ENCODE data around the gene IGFL2. TPM values are rescaled to one million over a fixed set of nuclear protein-coding genes. Genes with fewer than 3 reads are reported as not detected.

The IGFL2 gene
- total RNA-seq, 1 experiment from 2014 or later, result not detected

Other genes with a start within 250 kb of the IGFL2 start
- gene MYPOP, start 245.6 kb upstream of the IGFL2 start, total RNA-seq (2014; rRNA removed; shearing (Covaris generic)), result 1.3 and 1.4 TPM in 2 replicates
- not detected in 2 replicates for gene NANOS2, start 233.5 kb upstream of the IGFL2 start, total RNA-seq (2014; rRNA removed; shearing (Covaris generic))
- gene NOVA2, start 174.4 kb upstream of the IGFL2 start, total RNA-seq (2014; rRNA removed; shearing (Covaris generic)), result not detected in 2 replicates
- gene CCDC61, start 152.8 kb upstream of the IGFL2 start, total RNA-seq (2014; rRNA removed; shearing (Covaris generic)), result 4.3 and 7.4 TPM in 2 replicates
- not detected in 2 replicates for gene PGLYRP1, start 125.2 kb upstream of the IGFL2 start, total RNA-seq (2014; rRNA removed; shearing (Covaris generic))
- not detected in 2 replicates for gene IGFL4, start 107.2 kb upstream of the IGFL2 start, total RNA-seq (2014; rRNA removed; shearing (Covaris generic))
- gene IGFL3, start 23.6 kb upstream of the IGFL2 start, total RNA-seq (2014; rRNA removed; shearing (Covaris generic)), result not detected in 2 replicates
- gene IGFL1, start 81.5 kb downstream of the IGFL2 start, total RNA-seq (2014; rRNA removed; shearing (Covaris generic)), result not detected in 2 replicates
- gene HIF3A, start 148.8 kb downstream of the IGFL2 start, total RNA-seq (2014; rRNA removed; shearing (Covaris generic)), result not detected in 2 replicates
- gene PPP5C, start 198.8 kb downstream of the IGFL2 start, total RNA-seq (2014; rRNA removed; shearing (Covaris generic)), result 77.3 and 79.9 TPM in 2 replicates

Measured in SJSA1 (cell line).